Ramos (cell line): ENCODE results near the gene SHANK2.

Experiments used
- in situ Hi-C: fragments of 300-500 bp; cut with MboI; formaldehyde crosslinking; loops from one replicate; pipeline ENCODE4 v1.14.3; 2022; ENCODE audit warnings: low sequenced_read_pairs; ENCODE audit not compliant: unreplicated experiment

Gene SHANK2

GRCh38 chr11:71204748-71205664, 47.4 kb downstream of the SHANK2 start:
- in situ Hi-C loops = no loop called here

GRCh38 chr11:71204294-71204693, 48.1 kb downstream of the SHANK2 start:
- in situ Hi-C loops = no loop called here

- in situ Hi-C loops = no loop called here
Measured at GRCh38 chr11:71203681-71204080, 48.7 kb downstream of the SHANK2 start.

- in situ Hi-C loops = no loop called here
Measured at GRCh38 chr11:71202966-71203365, 49.4 kb downstream of the SHANK2 start.

- in situ Hi-C loops = no loop called here
Measured at GRCh38 chr11:71202598-71202944, 49.8 kb downstream of the SHANK2 start.
